ENCODE data around the gene KRT2.

The KRT2 gene

DNA sequence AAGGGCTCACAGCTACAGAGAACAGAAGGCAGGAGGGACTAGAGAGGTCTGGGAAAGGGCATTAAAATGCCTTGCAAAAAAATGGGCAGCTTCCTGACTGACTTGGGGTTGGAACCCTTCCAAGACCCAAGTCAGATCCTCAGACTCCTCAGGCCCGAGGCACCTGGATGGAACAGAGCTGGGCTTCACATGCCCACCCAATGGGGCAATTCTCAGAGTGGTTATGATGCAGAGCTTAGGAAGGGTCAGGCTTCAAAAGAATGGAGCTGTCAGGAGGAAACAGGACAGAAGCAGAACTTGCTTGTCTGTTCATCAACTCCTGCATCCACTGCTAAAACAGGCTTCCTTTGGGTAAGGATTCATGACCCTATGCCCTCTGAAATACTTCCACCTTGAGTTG is 37.9 kb upstream of the KRT2 start:
- Histone ChIP-seq H2AFZ (no peak overlapping the region), H3K9me3 (ENCODE audit: control insufficient read depth, low read length) (no peaks in the 10 kb centered on the region), H3K36me3 (ENCODE audit: control insufficient read depth, insufficient read depth, low read length) (no peaks in the 10 kb centered on the region), H3K4me2 (ENCODE audit: low read length) (no peak overlapping the region), H3K4me1 (peaks cover 14% of the 10 kb centered on the region), H3K27me3 (ENCODE audit: control insufficient read depth, insufficient read depth, low read length) (no peaks in the 10 kb centered on the region), H3K79me2 (no peaks in the 10 kb centered on the region), H3K4me3 (ENCODE audit: low read depth, low read length) (no peak overlapping the region), H3K9ac (no peak overlapping the region), H3K27ac (no peak overlapping the region)
- TF ChIP-seq, protein P1, sequence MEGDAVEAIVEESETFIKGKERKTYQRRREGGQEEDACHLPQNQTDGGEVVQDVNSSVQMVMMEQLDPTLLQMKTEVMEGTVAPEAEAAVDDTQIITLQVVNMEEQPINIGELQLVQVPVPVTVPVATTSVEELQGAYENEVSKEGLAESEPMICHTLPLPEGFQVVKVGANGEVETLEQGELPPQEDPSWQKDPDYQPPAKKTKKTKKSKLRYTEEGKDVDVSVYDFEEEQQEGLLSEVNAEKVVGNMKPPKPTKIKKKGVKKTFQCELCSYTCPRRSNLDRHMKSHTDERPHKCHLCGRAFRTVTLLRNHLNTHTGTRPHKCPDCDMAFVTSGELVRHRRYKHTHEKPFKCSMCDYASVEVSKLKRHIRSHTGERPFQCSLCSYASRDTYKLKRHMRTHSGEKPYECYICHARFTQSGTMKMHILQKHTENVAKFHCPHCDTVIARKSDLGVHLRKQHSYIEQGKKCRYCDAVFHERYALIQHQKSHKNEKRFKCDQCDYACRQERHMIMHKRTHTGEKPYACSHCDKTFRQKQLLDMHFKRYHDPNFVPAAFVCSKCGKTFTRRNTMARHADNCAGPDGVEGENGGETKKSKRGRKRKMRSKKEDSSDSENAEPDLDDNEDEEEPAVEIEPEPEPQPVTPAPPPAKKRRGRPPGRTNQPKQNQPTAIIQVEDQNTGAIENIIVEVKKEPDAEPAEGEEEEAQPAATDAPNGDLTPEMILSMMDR (IDR thresholded peaks at IDR 0.05) = no peak

DNA sequence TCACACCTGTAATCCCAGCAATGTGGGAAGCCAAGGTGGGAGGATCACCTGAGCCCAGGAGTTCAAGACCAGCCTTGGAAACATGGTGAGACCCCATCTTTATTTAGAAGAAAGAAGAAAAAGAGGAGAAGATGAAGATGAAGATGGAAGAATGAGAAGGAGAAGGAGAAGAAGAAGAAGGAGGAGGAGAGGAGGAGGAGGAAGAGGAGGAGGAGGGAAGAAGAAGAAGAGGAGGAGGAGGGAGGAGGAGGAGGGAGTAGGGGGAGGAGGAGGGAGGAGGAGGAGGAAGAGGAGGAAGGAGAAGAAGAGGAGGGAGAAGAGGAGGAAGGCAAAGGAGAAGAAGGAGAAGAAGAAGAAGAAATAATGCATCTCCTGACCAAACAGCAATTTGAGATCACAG is 37.2 kb upstream of the KRT2 start:
- H3K27me3 ChIP-seq (ENCODE audit: control insufficient read depth, insufficient read depth, low read length) = no peaks in the 10 kb centered on the region
- no peaks in the 10 kb centered on the region for H3K9me3 ChIP-seq (ENCODE audit: control insufficient read depth, low read length)
- no peak overlapping the region for H3K9ac ChIP-seq
- H3K4me3 ChIP-seq (ENCODE audit: low read depth, low read length) = no peak overlapping the region
- no peaks in the 10 kb centered on the region for H3K36me3 ChIP-seq (ENCODE audit: control insufficient read depth, insufficient read depth, low read length)
- no peaks in the 10 kb centered on the region for H3K79me2 ChIP-seq
- H3K27ac ChIP-seq = no peak overlapping the region
- TF ChIP-seq, protein P1 (IDR thresholded peaks at IDR 0.05) = no peak
- no peak overlapping the region for H2AFZ ChIP-seq
- H3K4me2 ChIP-seq (ENCODE audit: low read length) = no peak overlapping the region
- peaks cover 14% of the 10 kb centered on the region for H3K4me1 ChIP-seq

DNA sequence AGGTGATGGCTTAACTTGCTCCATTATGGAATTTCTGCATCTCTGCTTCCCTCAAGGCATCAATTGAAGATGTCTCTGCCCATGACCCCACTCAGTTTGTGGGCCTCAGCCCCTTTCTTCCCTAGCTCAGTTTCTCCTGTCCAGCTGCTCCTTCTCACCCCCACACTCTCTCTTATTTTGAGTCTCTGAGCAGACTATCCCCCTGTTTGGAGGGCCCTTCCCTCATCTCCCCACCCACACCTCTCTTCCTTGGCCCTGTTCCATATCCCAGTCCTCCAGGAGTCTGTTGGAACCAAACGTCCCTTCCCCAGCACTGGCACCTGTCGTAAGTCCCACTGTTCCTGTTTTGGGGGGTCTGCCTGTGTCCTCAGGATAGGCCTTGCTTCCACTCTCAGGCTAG is 36.5 kb upstream of the KRT2 start:
- Histone ChIP-seq H3K4me3 (ENCODE audit: low read depth, low read length) (no peak overlapping the region), H3K4me2 (ENCODE audit: low read length) (no peak overlapping the region), H3K9me3 (ENCODE audit: control insufficient read depth, low read length) (no peaks in the 10 kb centered on the region), H3K9ac (no peak overlapping the region), H3K79me2 (no peaks in the 10 kb centered on the region), H3K27me3 (ENCODE audit: control insufficient read depth, insufficient read depth, low read length) (no peaks in the 10 kb centered on the region), H3K27ac (no peak overlapping the region), H3K36me3 (ENCODE audit: control insufficient read depth, insufficient read depth, low read length) (no peaks in the 10 kb centered on the region), H2AFZ (no peak overlapping the region), H3K4me1 (peaks cover 14% of the 10 kb centered on the region)
- TF ChIP-seq, protein P1 (IDR thresholded peaks at IDR 0.05) = no peak

DNA sequence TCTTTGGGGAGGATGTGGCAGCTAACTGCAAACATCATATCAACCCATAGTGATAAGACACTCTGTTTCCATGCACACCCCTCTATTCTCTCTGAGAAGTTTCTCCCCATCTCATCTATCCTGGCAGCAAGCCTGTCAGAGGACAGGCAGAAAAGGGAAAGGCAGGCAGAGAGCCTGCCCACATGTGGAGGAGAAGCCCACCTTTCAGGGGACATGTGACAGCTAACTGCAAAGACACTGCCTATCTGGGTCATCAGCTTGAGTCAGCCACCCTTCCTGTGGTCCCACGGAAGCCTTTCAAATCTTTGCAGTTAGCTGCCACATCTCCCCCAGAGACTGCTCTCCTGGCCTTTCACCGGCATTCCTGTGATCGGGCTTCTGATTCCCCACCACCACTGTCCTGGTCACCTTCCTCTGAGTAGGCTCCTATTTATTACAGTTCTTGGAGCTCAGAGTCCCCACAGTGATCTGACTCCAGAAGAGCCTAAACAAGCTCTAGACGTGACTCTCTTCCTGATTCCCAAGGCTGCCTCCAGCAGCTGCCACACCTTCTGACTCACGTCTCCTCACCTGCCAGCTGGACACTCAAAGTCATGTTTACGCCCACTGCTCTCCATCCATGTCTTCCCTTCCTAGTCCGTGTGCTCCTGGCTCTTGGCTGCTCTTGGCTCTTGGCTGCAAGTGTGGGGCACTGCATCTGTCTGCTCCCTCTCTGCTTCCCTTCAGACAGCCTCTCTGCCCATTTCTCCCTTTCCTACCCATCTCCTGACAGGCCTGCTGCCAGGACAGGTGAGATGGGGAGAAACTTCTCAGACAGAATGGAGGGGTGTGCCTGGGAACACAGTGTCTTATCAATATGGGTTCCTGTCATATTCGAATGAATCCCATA is 35.7 kb upstream of the KRT2 start:
- no peak overlapping the region for H3K4me3 ChIP-seq (ENCODE audit: low read depth, low read length)
- H3K4me2 ChIP-seq (ENCODE audit: low read length) = no peak overlapping the region
- H3K9ac ChIP-seq = no peak overlapping the region
- H3K27ac ChIP-seq = no peak overlapping the region
- H3K27me3 ChIP-seq (ENCODE audit: control insufficient read depth, insufficient read depth, low read length) = no peaks in the 10 kb centered on the region
- no peaks in the 10 kb centered on the region for H3K36me3 ChIP-seq (ENCODE audit: control insufficient read depth, insufficient read depth, low read length)
- H3K79me2 ChIP-seq = no peaks in the 10 kb centered on the region
- H3K4me1 ChIP-seq = peaks cover 14% of the 10 kb centered on the region
- H2AFZ ChIP-seq = no peak overlapping the region
- TF ChIP-seq, protein P1 (IDR thresholded peaks at IDR 0.05) = no peak
- H3K9me3 ChIP-seq (ENCODE audit: control insufficient read depth, low read length) = no peaks in the 10 kb centered on the region
